HEK293 (cell line): ENCODE data around the gene TMPRSS12.

Experiments used
- EGR2 ChIP-seq: fragments of 450-650 bp; formaldehyde crosslinking; IDR thresholded peaks from 2 replicates; pipeline ENCODE4 v1.5.1; 2016; ENCODE audit warnings: low read depth, missing biosample characterization, missing genetic modification characterization
- GLIS2 ChIP-seq: fragments of 450-650 bp; formaldehyde crosslinking; IDR thresholded peaks from 2 replicates; pipeline ENCODE4 v1.5.1; 2016; ENCODE audit warnings: missing biosample characterization, missing genetic modification characterization
- HOXD13 ChIP-seq: sonication (generic); formaldehyde crosslinking; IDR thresholded peaks from 2 replicates; pipeline ENCODE4 v1.8.0; 2022; ENCODE audit warnings: missing genetic modification reagents, borderline replicate concordance
- IKZF3 ChIP-seq: fragments of 450-650 bp; IDR thresholded peaks from 2 replicates; pipeline ENCODE4 v1.5.0; 2018; ENCODE audit warnings: missing biosample characterization, mild to moderate bottlenecking, missing genetic modification characterization, moderate library complexity
- MZF1 ChIP-seq: fragments of 450-650 bp; formaldehyde crosslinking; IDR thresholded peaks from 2 replicates; pipeline ENCODE4 v1.5.1; 2017; ENCODE audit warnings: missing biosample characterization, missing genetic modification characterization, borderline replicate concordance
- PRDM1 ChIP-seq: fragments of 450-650 bp; formaldehyde crosslinking; IDR thresholded peaks from 2 replicates; pipeline ENCODE4; 2016; ENCODE audit warnings: missing biosample characterization, missing genetic modification characterization
- SCRT2 ChIP-seq: fragments of 450-650 bp; formaldehyde crosslinking; IDR thresholded peaks from 2 replicates; pipeline ENCODE4 v1.5.1; 2016; ENCODE audit warnings: missing biosample characterization, missing genetic modification characterization
- TSHZ1 ChIP-seq: fragments of 450-650 bp; formaldehyde crosslinking; IDR thresholded peaks from 2 replicates; pipeline ENCODE4 v1.5.1; 2016; ENCODE audit warnings: missing biosample characterization, missing genetic modification characterization, borderline replicate concordance
- ZBTB17 ChIP-seq: fragments of 450-650 bp; formaldehyde crosslinking; IDR thresholded peaks from 2 replicates; pipeline ENCODE4 v1.5.1; 2016; ENCODE audit warnings: missing biosample characterization, missing genetic modification characterization
- ZBTB6 ChIP-seq: fragments of 450-650 bp; formaldehyde crosslinking; IDR thresholded peaks from 2 replicates; pipeline ENCODE4 v1.5.1; 2017; ENCODE audit warnings: missing biosample characterization, missing genetic modification characterization
- ZFHX2 ChIP-seq: fragments of 450-650 bp; formaldehyde crosslinking; conservative IDR thresholded peaks from 2 replicates; pipeline ENCODE4 v1.5.1; 2016; ENCODE audit warnings: missing biosample characterization, missing genetic modification characterization
- ZIC2 ChIP-seq: fragments of 450-650 bp; formaldehyde crosslinking; IDR thresholded peaks from 2 replicates; pipeline ENCODE4 v1.5.1; 2016; ENCODE audit warnings: missing biosample characterization, missing genetic modification characterization
- ZNF121 ChIP-seq: fragments of 450-650 bp; formaldehyde crosslinking; IDR thresholded peaks from 2 replicates; pipeline ENCODE4 v1.5.1; 2016; ENCODE audit warnings: missing biosample characterization, missing genetic modification characterization
- ZNF18 ChIP-seq: fragments of 450-650 bp; formaldehyde crosslinking; IDR thresholded peaks from 2 replicates; pipeline ENCODE4 v1.5.1; 2016; ENCODE audit warnings: missing biosample characterization, missing genetic modification characterization
- ZNF184 ChIP-seq: fragments of 450-650 bp; IDR thresholded peaks from 2 replicates; pipeline ENCODE4 v1.5.1; 2018; ENCODE audit warnings: missing biosample characterization, mild to moderate bottlenecking, missing genetic modification characterization
- ZNF350 ChIP-seq: fragments of 450-650 bp; formaldehyde crosslinking; IDR thresholded peaks from 2 replicates; pipeline ENCODE4 v1.5.0; 2017; ENCODE audit warnings: missing biosample characterization, mild to moderate bottlenecking, missing genetic modification characterization
- ZNF394 ChIP-seq: fragments of 450-650 bp; formaldehyde crosslinking; IDR thresholded peaks from 2 replicates; pipeline ENCODE4 v1.5.1; 2016; ENCODE audit warnings: missing biosample characterization, missing genetic modification characterization, mild to moderate bottlenecking, moderate library complexity, borderline replicate concordance
- ZNF529 ChIP-seq: fragments of 450-650 bp; formaldehyde crosslinking; IDR thresholded peaks from 2 replicates; pipeline ENCODE4 v1.5.1; 2017; ENCODE audit warnings: missing genetic modification characterization, missing biosample characterization; ENCODE audit not compliant: insufficient replicate concordance
- ZNF548 ChIP-seq: fragments of 450-650 bp; formaldehyde crosslinking; IDR thresholded peaks from 2 replicates; pipeline ENCODE4 v1.5.1; 2016; ENCODE audit warnings: missing biosample characterization, missing genetic modification characterization
- ZNF561 ChIP-seq: fragments of 450-650 bp; IDR thresholded peaks from 2 replicates; pipeline ENCODE4 v1.5.1; 2018; ENCODE audit warnings: missing biosample characterization, missing genetic modification characterization, borderline replicate concordance
- ZNF626 ChIP-seq: fragments of 450-650 bp; sonication (Bioruptor Pico); formaldehyde crosslinking; IDR thresholded peaks from 2 replicates; pipeline ENCODE4 v1.5.1; 2018; ENCODE audit warnings: missing biosample characterization, missing genetic modification characterization, inconsistent platforms
- ZNF660 ChIP-seq: fragments of 450-650 bp; IDR thresholded peaks from 2 replicates; pipeline ENCODE4 v1.5.1; 2018; ENCODE audit warnings: missing biosample characterization, mild to moderate bottlenecking, missing genetic modification characterization
- ZNF785 ChIP-seq: fragments of 450-650 bp; formaldehyde crosslinking; IDR thresholded peaks from 2 replicates; pipeline ENCODE4 v1.5.1; 2016; ENCODE audit warnings: missing biosample characterization, missing genetic modification characterization
- TF ChIP-seq, protein P1 (sequence below): fragments of 450-650 bp; formaldehyde crosslinking; IDR thresholded peaks from 2 replicates; pipeline ENCODE4 v1.5.1; 2016; ENCODE audit warnings: missing biosample characterization, missing genetic modification characterization
- TF ChIP-seq, protein P2 (sequence below): fragments of 450-650 bp; formaldehyde crosslinking; IDR thresholded peaks from 2 replicates; pipeline ENCODE4 v1.5.1; 2017; ENCODE audit warnings: missing biosample characterization, mild to moderate bottlenecking, missing genetic modification characterization, moderate library complexity
- TF ChIP-seq, protein P3 (sequence below): fragments of 450-650 bp; formaldehyde crosslinking; IDR thresholded peaks from 2 replicates; pipeline ENCODE4 v1.5.1; 2016; ENCODE audit warnings: missing biosample characterization, missing genetic modification characterization

Gene TMPRSS12

GRCh38 chr12:50924439-50925341, 82.0 kb downstream of the TMPRSS12 start (continued):
- TF ChIP-seq TSHZ1 (tag by site-specific recombination): no peak
- no peak for TF ChIP-seq HOXD13 (CRISPR knock-in tag)
- TF ChIP-seq ZFHX2 (tag by site-specific recombination): peak; percentile 30; the same call in 1 of the 2 replicates
- 0 out of 2 replicates have a peak, but pooled peaks have one; percentile 23 for TF ChIP-seq EGR2 (tag by site-specific recombination)
- peak; percentile 96 for TF ChIP-seq SCRT2
- TF ChIP-seq ZBTB17 (tag by site-specific recombination): peak; percentile 91
- TF ChIP-seq, protein P1, sequence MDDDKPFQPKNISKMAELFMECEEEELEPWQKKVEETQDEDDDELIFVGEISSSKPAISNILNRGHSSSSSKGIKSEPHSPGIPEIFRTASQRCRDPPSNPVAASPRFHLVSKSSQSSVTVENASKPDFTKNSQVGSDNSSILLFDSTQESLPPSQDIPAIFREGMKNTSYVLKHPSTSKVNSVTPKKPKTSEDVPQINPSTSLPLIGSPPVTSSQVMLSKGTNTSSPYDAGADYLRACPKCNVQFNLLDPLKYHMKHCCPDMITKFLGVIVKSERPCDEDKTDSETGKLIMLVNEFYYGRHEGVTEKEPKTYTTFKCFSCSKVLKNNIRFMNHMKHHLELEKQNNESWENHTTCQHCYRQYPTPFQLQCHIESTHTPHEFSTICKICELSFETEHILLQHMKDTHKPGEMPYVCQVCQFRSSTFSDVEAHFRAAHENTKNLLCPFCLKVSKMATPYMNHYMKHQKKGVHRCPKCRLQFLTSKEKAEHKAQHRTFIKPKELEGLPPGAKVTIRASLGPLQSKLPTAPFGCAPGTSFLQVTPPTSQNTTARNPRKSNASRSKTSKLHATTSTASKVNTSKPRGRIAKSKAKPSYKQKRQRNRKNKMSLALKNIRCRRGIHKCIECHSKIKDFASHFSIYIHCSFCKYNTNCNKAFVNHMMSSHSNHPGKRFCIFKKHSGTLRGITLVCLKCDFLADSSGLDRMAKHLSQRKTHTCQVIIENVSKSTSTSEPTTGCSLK (tag by site-specific recombination): no peak
- TF ChIP-seq ZNF184 (tag by site-specific recombination): no peak
- TF ChIP-seq ZIC2 (tag by site-specific recombination): 0 out of 2 replicates have a peak, but pooled peaks have one; percentile 28
- peak; percentile 27; the same call in 1 of the 2 replicates for TF ChIP-seq ZNF660
- TF ChIP-seq, protein P2, sequence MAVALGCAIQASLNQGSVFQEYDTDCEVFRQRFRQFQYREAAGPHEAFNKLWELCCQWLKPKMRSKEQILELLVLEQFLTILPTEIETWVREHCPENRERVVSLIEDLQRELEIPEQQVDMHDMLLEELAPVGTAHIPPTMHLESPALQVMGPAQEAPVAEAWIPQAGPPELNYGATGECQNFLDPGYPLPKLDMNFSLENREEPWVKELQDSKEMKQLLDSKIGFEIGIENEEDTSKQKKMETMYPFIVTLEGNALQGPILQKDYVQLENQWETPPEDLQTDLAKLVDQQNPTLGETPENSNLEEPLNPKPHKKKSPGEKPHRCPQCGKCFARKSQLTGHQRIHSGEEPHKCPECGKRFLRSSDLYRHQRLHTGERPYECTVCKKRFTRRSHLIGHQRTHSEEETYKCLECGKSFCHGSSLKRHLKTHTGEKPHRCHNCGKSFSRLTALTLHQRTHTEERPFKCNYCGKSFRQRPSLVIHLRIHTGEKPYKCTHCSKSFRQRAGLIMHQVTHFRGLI (tag by site-specific recombination): peak; percentile 43; the same call in 1 of the 2 replicates
- TF ChIP-seq ZNF561 (tag by site-specific recombination): peak; percentile 76
- TF ChIP-seq ZNF785 (tag by site-specific recombination): no peak
- TF ChIP-seq ZNF350: no peak
- no peak for TF ChIP-seq ZBTB6 (tag by site-specific recombination)
- TF ChIP-seq IKZF3 (tag by site-specific recombination): peak; percentile 94
- TF ChIP-seq, protein P3, sequence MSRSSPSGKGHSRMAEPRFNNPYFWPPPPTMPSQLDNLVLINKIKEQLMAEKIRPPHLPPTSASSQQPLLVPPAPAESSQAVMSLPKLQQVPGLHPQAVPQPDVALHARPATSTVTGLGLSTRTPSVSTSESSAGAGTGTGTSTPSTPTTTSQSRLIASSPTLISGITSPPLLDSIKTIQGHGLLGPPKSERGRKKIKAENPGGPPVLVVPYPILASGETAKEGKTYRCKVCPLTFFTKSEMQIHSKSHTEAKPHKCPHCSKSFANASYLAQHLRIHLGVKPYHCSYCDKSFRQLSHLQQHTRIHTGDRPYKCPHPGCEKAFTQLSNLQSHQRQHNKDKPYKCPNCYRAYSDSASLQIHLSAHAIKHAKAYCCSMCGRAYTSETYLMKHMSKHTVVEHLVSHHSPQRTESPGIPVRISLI (tag by site-specific recombination): peak; percentile 92
- 0 out of 2 replicates have a peak, but pooled peaks have one; percentile 25 for TF ChIP-seq MZF1 (tag by site-specific recombination)
- no peak for TF ChIP-seq ZNF548 (tag by site-specific recombination)
- TF ChIP-seq ZNF18 (tag by site-specific recombination): no peak
- TF ChIP-seq ZNF121 (tag by site-specific recombination): no peak
- TF ChIP-seq PRDM1 (tag by site-specific recombination): peak; percentile 69; the same call in 1 of the 2 replicates
- TF ChIP-seq GLIS2 (tag by site-specific recombination): 0 out of 2 replicates have a peak, but pooled peaks have one; percentile 14
- TF ChIP-seq ZNF626: no peak
- TF ChIP-seq ZNF394 (tag by site-specific recombination): 0 out of 2 replicates have a peak, but pooled peaks have one; percentile 25
- no peak for TF ChIP-seq ZNF529 (tag by site-specific recombination)
